BE2C (cell line): ENCODE results near the gene CAMSAP2.

Experiments
- DNase-seq: peaks from one replicate; pipeline ENCODE4 v3.0.0-alpha.2; 2020
- H3K27me3 ChIP-seq: fragments of 250-450 bp; sonication (Bioruptor Pico); 2 replicates; pipeline ENCODE4 v1.5.1; 2020; ENCODE audit warnings: mild to moderate bottlenecking
- H3K36me3 ChIP-seq: fragments of 250-450 bp; sonication (Bioruptor Pico); 2 replicates; pipeline ENCODE4 v1.5.1; 2020; ENCODE audit warnings: mild to moderate bottlenecking
- H3K4me1 ChIP-seq: fragments of 250-450 bp; sonication (Bioruptor Pico); 2 replicates; pipeline ENCODE4 v1.5.1; 2020
- H3K4me3 ChIP-seq: 2 replicates; pipeline ENCODE4 v1.5.1; 2011; ENCODE audit warnings: low read depth, low read length
- H3K9me3 ChIP-seq: fragments of 250-450 bp; sonication (Bioruptor Pico); 2 replicates; pipeline ENCODE4 v1.5.1; 2020
- TF ChIP-seq, protein P1 (sequence below): IDR thresholded peaks from 2 replicates; pipeline ENCODE4 v1.5.1; 2012; ENCODE audit warnings: mild to moderate bottlenecking, low read depth, low read length

Gene CAMSAP2

DNA sequence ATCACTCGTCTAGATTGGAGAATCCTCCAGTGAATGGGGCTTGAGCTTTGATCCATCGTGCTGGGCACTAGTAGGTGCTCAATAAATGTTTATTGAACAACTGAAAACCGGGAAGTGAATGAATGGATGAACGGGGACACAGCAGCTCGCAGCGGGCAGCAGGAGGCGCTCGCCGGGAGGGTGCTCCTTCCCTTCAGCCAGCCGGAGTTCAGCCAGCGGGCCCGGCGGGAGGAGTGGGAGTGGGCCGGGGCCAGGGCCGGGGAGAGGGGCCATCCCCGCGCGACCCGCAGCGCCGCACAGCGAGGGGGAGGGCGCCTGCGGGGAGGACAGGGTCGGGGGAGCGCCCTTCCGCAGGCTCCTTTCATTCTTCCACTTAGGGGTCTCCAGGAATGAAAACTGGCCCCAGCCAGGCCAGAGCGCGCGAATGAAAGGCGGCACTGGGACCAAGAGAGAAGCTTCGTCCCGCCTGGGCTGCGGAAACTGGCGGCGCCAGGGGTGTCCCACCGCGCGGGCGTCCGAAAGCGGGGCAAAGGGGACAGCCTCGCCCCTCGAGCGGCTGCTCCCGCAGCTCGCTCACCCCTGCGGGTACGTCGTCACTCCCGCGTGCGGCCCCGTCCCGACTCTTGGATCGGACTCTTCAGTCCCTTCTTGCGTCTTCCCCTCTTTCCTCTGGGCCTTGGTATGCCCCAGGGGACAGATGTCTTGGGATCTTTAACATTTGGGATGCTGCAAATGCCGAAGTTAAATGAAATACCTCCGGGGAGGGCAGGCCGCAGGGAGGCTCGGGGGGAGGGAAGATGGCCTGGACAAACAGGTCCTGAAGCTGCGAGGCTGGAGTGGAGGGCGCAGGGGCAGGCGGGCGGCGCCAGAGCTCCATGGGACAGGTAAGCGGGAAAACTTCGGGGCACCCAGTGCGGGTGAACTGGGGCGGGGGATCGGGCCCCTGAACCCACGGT, 152.4 kb downstream of the CAMSAP2 start:
- TF ChIP-seq, protein P1, sequence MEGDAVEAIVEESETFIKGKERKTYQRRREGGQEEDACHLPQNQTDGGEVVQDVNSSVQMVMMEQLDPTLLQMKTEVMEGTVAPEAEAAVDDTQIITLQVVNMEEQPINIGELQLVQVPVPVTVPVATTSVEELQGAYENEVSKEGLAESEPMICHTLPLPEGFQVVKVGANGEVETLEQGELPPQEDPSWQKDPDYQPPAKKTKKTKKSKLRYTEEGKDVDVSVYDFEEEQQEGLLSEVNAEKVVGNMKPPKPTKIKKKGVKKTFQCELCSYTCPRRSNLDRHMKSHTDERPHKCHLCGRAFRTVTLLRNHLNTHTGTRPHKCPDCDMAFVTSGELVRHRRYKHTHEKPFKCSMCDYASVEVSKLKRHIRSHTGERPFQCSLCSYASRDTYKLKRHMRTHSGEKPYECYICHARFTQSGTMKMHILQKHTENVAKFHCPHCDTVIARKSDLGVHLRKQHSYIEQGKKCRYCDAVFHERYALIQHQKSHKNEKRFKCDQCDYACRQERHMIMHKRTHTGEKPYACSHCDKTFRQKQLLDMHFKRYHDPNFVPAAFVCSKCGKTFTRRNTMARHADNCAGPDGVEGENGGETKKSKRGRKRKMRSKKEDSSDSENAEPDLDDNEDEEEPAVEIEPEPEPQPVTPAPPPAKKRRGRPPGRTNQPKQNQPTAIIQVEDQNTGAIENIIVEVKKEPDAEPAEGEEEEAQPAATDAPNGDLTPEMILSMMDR, result peak; percentile 60
- Histone ChIP-seq H3K4me3 (peak overlapping the region; percentile 58), H3K27me3 (peaks cover 18% of the 10 kb centered on the region), H3K36me3 (no peaks in the 10 kb centered on the region), H3K9me3 (no peaks in the 10 kb centered on the region), H3K4me1 (no peaks in the 10 kb centered on the region)
- peak; percentile 53 for DNase-seq

DNA sequence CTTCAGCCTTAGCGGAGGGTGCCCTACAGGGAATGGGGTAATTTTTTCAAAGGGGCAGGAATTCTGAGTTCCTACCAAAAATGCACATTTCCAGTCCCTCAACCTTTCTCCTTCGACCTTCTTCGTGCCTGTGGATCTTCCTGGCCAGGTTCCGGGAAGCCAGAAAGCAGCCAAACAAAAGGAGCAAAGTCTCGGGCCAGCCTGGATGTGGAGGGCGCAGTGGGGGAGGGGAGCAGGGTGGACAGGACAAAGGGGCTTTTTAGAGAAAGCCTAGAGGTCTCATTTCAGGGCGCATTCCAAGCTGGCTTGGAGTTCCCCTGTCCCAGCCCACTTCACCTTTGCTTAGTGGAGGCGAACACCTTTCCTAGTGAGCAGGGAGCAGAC, 153.1 kb downstream of the CAMSAP2 start:
- H3K4me1 ChIP-seq, result no peaks in the 10 kb centered on the region
- no peaks in the 10 kb centered on the region for H3K9me3 ChIP-seq
- TF ChIP-seq, protein P1, result no peak
- no peak overlapping the region for H3K4me3 ChIP-seq
- peaks cover 18% of the 10 kb centered on the region for H3K27me3 ChIP-seq
- H3K36me3 ChIP-seq, result no peaks in the 10 kb centered on the region
- DNase-seq, result no peak

DNA sequence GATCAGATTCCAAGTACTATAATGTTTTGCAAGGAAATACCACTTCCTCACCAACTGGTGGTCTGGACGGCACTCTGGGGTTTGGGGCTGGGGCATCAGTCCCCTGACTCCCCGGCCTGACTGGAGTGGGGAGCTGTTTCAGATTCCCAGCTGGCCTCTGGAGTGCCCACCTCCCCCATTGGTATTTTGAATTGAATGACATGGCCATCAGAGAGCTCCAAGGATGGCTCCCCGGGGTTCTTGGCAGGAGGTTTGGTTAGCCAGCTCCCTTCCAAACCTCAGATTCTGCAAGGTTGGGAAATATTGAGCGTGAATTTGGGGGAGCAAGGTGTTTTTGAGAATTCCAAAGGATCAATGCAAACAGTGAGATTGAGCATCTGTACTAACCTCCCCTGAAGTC, 153.9 kb downstream of the CAMSAP2 start:
- no peak overlapping the region for H3K4me3 ChIP-seq
- no peaks in the 10 kb centered on the region for H3K9me3 ChIP-seq
- no peaks in the 10 kb centered on the region for H3K4me1 ChIP-seq
- no peak for DNase-seq
- TF ChIP-seq, protein P1, result no peak
- H3K36me3 ChIP-seq, result no peaks in the 10 kb centered on the region
- peaks cover 18% of the 10 kb centered on the region for H3K27me3 ChIP-seq

DNA sequence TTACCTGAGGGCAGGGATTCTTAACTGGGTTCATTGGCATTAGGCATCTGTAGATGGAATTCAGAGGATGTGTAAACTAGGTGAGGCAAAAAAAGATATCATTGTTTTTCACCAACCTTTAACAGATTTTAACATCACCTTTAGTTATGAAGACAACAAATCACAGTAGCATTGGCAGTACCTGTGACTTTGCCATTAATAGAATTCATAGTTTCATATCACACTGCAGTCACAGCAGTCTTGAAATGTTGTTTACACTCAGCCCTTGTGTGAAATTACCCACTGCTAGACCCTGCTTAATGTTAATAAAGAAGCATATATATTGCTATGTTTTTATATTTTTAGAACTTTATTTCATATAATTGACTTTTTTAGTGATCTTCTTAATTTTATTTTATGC, 154.3 kb downstream of the CAMSAP2 start:
- H3K27me3 ChIP-seq, result peaks cover 18% of the 10 kb centered on the region
- no peaks in the 10 kb centered on the region for H3K4me1 ChIP-seq
- no peak for DNase-seq
- no peak overlapping the region for H3K4me3 ChIP-seq
- no peaks in the 10 kb centered on the region for H3K36me3 ChIP-seq
- TF ChIP-seq, protein P1, result no peak
- no peaks in the 10 kb centered on the region for H3K9me3 ChIP-seq

DNA sequence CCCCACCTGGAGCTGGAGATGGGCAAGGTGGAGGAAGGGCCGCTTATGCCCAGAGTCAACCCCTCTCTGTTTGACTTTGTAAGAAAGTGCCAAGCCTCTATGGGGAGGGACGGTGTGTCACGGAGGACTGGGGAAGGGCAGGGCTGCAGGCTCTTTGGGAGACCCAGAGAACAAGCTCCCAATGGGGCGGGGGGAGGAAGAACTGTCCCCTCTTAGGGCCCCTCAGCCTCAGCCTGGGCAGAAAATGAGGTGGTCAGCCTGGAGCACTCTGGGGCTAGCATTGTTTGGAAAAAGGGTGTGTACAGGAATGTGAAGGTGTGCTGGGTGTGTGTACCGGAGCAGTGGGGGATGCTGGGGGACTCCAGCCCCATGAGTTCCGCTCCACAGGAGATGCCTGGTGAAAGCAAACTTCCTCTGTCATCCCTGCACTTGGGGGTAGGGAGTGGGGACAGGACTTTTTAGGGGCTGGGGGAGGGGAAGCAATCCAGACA, 154.8 kb downstream of the CAMSAP2 start:
- no peak overlapping the region for H3K4me3 ChIP-seq
- peaks cover 18% of the 10 kb centered on the region for H3K27me3 ChIP-seq
- no peak for DNase-seq
- no peaks in the 10 kb centered on the region for H3K4me1 ChIP-seq
- no peaks in the 10 kb centered on the region for H3K36me3 ChIP-seq
- TF ChIP-seq, protein P1, result no peak
- H3K9me3 ChIP-seq, result no peaks in the 10 kb centered on the region

DNA sequence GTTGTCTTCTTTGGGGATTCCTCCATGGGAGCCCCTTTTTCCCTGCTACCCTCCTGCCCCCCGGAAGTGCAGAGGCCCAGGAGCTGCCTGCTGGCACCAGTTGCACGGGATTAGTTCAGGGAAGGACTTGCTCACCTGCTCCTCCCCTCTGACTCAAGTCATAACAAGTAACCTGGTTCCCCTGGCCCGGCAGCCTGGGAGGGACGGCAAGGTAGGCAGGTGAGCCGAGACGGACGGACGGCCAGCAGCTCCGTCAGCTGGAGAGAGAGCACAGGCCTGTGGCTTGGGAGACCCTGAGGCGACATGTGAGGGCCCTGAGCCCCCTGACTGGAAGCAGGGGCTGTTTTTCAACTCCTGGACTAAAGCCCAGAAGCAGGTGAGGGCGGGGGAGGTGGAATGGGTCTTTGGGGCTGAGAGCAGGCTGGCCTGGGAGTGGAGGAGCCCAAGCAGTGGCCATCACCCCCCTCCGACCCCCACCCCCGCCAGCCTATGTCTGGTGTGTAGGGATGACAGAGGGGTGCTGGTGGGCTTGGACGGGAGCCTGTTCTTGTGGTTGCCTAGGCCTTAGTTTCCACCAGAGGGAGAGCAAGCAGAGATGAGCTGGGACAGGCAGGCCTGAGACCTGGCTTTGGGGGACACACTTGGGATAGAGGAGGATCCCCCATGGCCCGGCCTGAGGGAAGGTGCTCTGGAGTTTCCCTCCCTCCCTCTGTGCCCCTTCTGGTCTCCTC, 156.2 kb downstream of the CAMSAP2 start, which contains the start of gene INAVA:
Gene INAVA, plus strand, starts transcription at position 189 of the 731 bp plus-strand sequence. CDS start 3,501 bp downstream, outside the sequence.
- Histone ChIP-seq H3K4me3 (no peak within 1 kb of the TSS), H3K36me3 (no peaks in the 10 kb centered on the region), H3K4me1 (no peaks in the 10 kb centered on the region), H3K9me3 (no peaks in the 10 kb centered on the region), H3K27me3 (peaks cover 18% of the 10 kb centered on the region)
- no peak for DNase-seq
- TF ChIP-seq, protein P1, result no peak
